GM12878 (cell line): ENCODE measurements around the gene TAX1BP1.

ENCODE experiments used
- ATF2 ChIP-seq: IDR thresholded peaks from 2 replicates; pipeline ENCODE4 v1.6.1; 2012; ENCODE audit warnings: low read length, inconsistent platforms
- CTCF ChIP-seq, 3 experiments: IDR thresholded peaks in 2 of 3; conservative IDR thresholded peaks in 1 of 3; 2 replicates each; pipeline ENCODE4 v1.5.1; 2011; ENCODE audit warnings: low read depth in 3 of 3, low read length in 3 of 3, mild to moderate bottlenecking in 3 of 3, control low read depth in 2 of 3, moderate library complexity in 2 of 3, inconsistent platforms in 1 of 3, mixed read lengths in 1 of 3; ENCODE audit not compliant: control insufficient read depth in 2 of 3, insufficient read depth in 1 of 3; ENCODE audit errors: extremely low read depth in 1 of 3
- EZH2 ChIP-seq: IDR thresholded peaks from 2 replicates; pipeline ENCODE4 v1.6.1; 2012; ENCODE audit warnings: low read depth, mild to moderate bottlenecking, control low read depth, inconsistent platforms, low read length, borderline replicate concordance; ENCODE audit not compliant: control insufficient read depth
- HDAC6 ChIP-seq: fragments of 200-600 bp; sonication (generic); IDR thresholded peaks from one replicate; pipeline ENCODE4 v1.8.0; 2017; ENCODE audit warnings: antibody characterized with exemption; ENCODE audit not compliant: unreplicated experiment
- KDM1A ChIP-seq: fragments of 200-600 bp; sonication (generic); IDR thresholded peaks from 2 replicates; pipeline ENCODE4 v1.6.1; 2016; ENCODE audit warnings: borderline replicate concordance
- MTA2 ChIP-seq: fragments of 450-650 bp; IDR thresholded peaks from 2 replicates; pipeline ENCODE4 v1.6.1; 2016; ENCODE audit warnings: low read depth, mild to moderate bottlenecking, moderate library complexity
- NR2C2 ChIP-seq: IDR thresholded peaks from 2 replicates; pipeline ENCODE4 v1.6.1; 2011; ENCODE audit warnings: borderline replicate concordance, low read depth; ENCODE audit not compliant: control insufficient read depth, insufficient read length
- NRF1 ChIP-seq: conservative IDR thresholded peaks from 2 replicates; pipeline ENCODE4 v1.6.1; 2011; ENCODE audit warnings: mild to moderate bottlenecking, low read depth, low read length, improper control_type of control experiment
- POLR2A ChIP-seq: IDR thresholded peaks from 2 replicates; pipeline ENCODE4 v1.6.1; 2011; ENCODE audit warnings: low read depth, mild to moderate bottlenecking, low read length
- REST ChIP-seq: IDR thresholded peaks from 2 replicates; pipeline ENCODE4 v1.6.1; 2012; ENCODE audit warnings: mild to moderate bottlenecking, low read depth, low read length
- RFX5 ChIP-seq: IDR thresholded peaks from 2 replicates; pipeline ENCODE4 v1.6.1; 2011; ENCODE audit warnings: low read depth, low read length, improper control_type of control experiment
- SPI1 ChIP-seq: IDR thresholded peaks from 2 replicates; pipeline ENCODE4 v1.6.1; 2011; ENCODE audit warnings: low read depth, mild to moderate bottlenecking, low read length, moderate library complexity, borderline replicate concordance; ENCODE audit not compliant: insufficient read depth
- USF1 ChIP-seq: IDR thresholded peaks from 2 replicates; pipeline ENCODE4 v1.6.1; 2011; ENCODE audit warnings: borderline replicate concordance, low read depth, mild to moderate bottlenecking, moderate library complexity, mixed read lengths, low read length; ENCODE audit not compliant: insufficient read depth; ENCODE audit errors: extremely low read length

DNA sequence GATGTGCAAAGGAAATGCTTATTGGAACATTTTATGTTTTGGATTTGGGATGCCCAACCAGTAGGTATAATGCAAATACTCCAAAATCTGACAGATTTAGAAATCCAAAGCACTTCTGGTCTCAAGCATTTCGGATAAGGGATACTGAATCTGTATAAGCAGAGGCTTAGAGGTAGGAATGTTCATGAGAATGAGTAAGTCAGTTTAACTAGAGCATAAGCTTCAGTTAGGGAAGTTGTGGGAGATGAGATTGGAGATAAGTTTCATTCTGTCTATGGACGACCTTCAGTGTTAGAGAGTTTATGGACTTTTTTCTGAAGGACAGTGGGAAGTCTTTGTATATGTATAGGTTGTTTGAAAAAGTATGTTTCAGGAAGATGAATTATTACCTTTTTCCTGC is 10.4 kb downstream of the TAX1BP1 start:
- TF ChIP-seq CTCF (IDR thresholded peaks at IDR 0.05 in 2 of 3, conservative IDR thresholded peaks at IDR 0.05 in 1 of 3; ENCODE audit: control insufficient read depth in 2 of 3, extremely low read depth in 1 of 3, insufficient read depth in 1 of 3, low read depth in 3 of 3, low read length in 3 of 3) (no peak), ATF2 (no peak), RFX5 (no peak), EZH2 (no peak), KDM1A (no peak), REST (no peak), MTA2 (no peak), NR2C2 (no peak), POLR2A (no peak), HDAC6 (no peak), NRF1 (no peak), SPI1 (no peak), USF1 (no peak)
